ENCODE results near the gene BUD31.
"Not testable (repeated sequence)": the region's sequence is repeated elsewhere in the genome, so short reads cannot be mapped to it uniquely, and the experiment has no call there.

Gene BUD31

DNA sequence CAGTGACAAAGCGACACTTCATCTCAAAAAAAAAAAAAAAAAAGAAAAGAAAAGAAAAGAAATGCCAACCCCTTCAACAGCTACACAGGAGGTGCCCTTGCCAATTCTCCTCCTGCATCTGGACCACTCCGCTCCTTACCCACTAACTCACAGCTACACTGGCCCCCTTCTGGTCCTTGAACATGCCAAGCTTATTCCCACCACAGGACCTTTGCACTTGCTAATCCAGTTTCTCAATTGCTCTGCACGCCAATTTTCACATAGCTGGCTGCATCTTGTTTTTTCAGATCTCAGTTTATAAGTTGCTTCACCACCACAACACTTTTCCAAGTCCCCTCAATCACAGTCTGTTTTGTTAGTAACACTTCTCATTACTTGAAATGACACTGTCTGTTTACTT lies 5.9 kb upstream of the BUD31 start:
- no peak for DNase-seq

DNA sequence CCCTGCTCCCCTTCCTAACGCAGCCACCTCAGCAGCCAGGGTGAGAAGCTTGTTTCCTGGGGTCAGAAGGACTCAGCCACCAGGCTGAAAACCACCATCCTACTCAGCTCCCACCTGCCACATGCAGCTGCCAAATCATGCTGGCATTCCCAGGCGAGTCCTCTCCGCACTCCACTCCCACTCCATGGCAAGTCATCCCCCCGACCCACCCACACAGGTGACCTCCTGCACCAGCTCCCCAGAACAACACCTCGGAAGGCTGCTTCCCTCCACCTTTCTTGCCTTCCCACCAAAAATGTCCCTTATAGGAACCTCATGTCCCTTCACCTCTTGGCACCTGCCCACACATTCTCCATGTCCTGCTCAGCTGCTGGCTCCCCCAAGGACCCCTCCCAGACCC lies 5.0 kb upstream of the BUD31 start:
- no peak for DNase-seq

DNA sequence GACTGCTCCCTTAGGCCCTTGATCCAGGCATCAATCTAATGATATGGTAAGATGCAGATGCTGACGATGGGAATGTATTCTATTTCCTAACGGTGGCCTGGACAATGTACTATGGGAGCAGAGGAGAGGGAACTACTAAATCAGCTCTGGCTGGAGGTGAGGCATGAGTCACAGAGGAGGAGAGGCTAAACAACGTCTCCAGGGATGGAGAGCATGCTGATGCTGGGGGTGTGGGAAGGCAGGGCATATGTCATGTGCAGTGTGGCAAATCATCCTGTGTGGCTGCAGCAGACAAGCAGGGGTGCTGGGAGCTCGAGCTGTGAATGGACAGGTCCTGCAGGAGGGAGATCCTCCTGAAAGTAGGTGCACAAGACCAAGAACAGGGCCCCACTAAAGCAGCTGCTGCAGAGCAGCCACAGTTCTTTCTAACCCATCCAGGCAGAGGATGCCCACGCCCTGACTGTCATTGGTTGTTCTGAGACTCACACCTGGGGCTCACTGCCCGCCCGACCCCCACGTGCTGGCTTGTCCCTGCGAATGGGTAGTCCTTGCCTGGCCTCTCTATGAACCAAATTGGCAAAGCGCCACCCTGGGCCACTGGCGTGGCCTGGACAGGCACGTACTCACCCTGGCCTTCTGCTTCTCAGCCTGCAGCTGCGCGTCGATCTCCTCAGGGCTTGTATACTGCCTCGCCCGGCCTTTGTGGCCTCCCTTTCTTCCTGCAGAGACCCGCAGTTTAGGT lies 4.4 kb upstream of the BUD31 start:
- DNase-seq: no peak

DNA sequence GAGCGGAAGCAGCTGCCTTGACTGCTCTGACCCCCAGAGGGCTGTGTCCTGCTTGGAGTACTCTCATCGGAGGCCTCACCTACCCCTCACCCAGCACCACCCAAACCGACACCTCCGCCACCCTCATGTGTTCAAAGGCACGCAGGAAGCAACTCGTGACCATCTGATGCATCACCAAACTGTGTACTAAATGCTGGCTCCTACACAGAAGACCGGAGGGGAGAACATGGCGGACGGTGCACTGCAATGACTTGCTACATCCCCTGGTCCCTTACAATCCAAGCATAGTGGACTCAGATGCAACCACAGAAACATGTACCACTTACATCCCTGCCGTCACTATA lies 3.8 kb upstream of the BUD31 start:
- no peak for DNase-seq

DNA sequence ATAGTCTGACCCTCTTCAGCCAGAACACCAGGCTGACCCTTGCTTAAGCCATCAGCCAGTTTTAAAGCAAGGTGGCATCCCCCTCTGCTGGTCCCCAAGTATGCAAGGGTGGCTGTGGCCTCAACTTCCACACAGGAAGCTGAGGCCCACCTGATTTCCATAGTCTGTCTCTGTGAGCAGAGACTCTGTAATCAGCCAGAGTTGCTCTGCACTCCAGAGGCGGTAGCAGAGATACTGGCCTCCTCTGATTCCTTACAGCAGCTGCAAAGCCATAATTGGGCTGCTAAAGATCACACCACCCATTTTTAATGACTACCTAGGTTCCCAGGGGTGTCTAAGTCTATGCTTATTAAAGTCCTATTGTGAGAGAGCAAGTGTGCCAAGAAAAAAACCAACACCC lies 2.2 kb upstream of the BUD31 start:
- DNase-seq: no peak

DNA sequence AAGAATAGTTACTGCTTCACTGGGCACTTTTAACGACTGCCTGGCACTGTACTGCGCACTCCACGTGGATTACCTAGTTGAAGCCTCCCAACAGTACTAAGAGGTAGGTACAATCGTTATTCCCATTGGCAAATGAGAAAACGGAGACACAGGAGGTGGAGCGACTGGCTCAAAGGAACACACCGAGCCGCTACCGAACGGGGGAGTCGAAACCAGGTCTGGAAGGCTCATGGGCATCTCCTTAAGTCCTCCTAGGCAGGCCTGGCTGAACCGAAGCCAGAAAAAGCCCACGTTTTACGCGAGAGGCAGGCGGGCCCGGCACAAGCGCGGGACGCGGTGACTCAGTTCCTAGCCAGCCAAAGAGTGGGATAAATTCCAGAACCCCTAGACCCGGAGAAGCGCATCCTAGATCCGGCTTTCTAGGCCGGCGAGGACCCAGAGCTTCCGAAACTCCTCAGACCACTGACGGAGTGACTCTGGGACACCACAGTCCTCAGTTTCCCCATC lies 844 bp upstream of the BUD31 start:
- DNase-seq: peak; percentile 71

DNA sequence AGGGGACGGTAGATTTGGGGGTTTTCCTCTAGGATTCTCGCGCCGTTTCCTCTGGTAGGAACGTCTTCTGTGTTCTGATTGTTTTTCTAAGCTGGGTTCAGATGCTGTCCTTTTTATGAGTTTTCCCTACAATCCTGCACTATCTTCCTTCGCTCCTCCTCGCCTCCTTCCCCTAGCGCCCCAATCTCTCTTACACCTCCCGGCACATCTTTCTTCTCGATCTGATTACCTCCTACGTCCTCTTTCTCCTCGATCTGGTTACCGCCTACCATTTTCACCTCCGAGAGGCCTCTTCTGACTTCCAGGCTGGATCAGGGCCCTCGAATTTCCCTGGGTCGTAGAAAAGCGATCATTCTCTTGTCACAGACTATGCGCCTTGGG lies 413 bp downstream of the BUD31 start:
- DNase-seq: peak; percentile 71

DNA sequence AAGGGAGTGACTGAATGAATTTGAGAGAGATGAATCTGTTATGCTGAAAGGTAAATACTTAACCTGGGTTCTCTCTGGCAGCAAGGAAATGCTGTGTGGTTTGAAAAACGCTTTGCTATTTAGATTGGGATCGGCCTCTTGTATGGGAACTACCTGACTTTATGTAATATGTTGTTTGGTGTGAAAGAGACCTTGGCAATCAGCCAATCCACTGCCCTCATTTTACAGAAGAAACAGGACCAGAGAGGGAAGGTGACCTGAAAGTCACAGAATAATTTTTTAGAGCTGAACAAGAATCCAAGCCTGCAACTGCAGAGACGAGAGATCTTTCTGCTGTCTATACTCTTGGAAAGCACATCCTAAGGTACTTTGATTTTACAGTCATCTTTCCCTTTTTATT lies 1.0 kb downstream of the BUD31 start:
- peak; percentile 50 for DNase-seq

DNA sequence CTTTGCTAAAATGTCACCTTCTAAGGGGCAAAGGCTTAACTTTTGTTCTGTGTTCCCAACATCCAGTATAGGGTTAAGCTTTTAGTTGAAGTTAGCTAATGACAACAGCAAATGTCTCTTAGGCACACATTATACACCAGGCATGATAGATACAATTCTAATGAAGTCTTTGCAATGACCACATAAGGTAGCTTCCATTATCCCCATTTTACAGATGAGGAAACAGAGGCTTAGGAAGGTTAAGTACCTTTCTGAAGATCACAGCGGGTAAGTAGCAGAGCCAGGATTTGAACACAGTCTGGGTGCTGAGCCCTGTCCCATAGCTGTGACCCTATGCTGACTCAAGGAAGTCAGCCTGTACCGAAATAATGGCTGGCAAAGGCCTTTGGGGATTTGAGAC lies 1.9 kb downstream of the BUD31 start:
- DNase-seq: no peak

DNA sequence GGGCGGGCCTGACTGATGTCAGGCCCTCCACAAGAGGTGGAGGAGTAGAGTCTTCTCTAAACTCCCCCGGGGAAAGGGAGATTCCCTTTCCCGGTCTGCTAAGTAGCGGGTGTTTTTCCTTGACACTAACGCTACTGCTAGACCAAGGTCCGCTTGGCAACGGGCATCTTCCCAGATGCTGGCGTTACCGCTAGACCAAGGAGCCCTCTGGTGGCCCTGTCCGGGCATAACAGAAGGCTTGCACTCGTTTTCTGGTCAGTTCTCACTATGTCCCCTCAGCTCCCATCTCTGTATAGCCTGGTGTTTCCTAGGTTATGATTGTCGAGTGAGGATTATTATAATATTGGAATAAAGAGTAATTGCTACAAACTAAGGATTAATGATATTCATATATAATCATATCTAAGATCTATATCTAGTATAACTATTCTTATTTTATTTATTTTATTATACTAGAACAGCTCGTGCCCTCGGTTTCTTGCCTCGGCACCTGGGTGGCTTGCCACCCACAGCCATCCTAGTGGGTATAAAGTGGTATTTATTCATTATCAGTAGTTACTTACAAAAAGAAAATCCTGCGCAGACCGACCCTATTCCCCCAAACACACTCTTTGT lies 6.9 kb downstream of the BUD31 start:
- DNase-seq: peak; percentile 66

DNA sequence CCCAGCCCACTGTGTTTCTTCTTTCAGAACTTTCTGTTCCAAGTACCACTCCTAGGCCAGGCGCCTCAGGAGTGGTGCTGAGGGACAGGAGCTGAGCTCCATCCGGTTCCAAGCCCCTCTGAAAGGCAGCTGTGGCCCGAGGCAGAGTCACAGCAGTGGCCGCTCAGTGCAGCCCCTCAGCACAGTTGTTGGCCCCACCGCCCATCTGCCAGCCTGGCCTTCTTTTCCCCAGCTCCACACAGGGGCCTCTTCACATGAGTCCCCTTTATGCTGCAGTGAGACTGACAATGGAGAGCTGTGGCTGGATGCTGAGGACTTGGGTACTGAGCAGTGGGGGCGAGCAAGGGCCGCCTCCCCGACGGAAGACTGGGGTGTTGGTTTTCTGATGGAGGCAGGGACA lies 9.5 kb downstream of the BUD31 start:
- DNase-seq: no peak

DNA sequence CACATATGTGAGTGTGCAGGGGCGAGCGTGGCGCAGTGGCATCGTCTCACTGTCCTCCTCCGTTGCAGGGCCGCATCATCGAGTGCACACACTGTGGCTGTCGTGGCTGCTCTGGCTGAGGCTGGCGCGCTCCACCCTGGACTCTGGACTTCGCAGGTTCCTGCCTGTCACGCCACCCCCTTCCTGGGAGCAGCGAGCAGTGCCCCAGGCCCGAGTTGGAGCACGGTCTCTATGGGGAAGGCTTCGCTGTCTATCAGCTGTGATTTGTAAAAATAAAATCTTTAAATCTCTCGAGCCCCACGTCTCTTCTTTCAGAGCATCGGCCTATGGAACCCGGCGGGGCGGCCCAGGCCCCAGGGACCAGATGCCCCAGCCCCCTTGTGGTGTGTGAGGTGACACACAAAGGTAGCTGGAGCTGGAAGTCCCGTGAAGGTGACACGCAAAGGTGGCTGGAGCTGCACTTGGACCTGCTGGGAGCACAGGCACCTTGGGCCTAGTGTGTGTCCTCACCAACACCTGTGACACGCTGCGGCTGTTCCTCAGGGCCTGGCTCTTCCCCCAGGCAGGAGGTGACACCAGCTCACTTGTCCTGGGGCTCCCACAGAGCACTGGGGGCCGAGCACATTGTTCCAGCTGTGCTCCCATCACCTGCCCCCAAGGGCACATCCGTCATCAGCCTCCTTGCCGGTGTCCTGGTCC lies 10.7 kb downstream of the BUD31 start:
- no peak for DNase-seq

DNA sequence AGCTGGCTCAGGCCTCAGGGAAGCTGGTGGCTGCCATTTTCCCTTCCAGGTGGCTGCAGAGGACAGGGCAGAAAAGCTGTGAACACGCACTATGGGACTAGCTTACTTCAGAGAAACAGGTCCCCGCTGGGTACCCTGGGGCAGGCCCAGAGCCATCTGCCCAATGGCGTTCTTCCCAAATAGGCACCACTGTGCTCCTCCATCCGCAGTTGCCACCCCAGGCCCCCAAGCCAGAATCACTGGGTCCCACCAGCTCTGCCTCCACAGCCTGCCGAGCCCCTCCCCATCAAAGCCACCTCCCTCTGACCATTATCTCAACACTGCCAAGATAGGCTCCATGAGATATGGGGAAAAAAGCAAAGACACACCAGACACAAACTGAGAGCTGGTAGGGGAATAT lies 11.4 kb downstream of the BUD31 start:
- no peak for DNase-seq

DNA sequence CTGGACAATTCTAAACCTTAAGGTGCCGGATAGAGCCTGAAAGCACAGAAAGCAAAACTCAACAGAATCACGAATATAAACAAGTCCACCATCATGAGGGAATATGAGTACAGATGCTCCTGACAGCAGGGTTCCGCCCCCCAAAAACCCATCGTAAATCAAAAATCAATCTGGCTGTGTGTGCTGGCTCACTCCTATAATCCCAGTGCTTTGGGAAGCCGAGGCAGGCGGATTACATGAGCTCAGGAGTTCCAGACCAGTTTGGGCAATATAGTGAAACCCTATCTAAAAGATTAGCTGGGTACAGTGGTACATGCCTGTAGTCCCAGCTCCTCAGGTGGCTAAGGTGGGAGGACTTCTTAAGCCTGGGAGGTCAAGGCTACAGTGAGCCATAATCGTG lies 12.2 kb downstream of the BUD31 start:
- DNase-seq: no peak

DNA sequence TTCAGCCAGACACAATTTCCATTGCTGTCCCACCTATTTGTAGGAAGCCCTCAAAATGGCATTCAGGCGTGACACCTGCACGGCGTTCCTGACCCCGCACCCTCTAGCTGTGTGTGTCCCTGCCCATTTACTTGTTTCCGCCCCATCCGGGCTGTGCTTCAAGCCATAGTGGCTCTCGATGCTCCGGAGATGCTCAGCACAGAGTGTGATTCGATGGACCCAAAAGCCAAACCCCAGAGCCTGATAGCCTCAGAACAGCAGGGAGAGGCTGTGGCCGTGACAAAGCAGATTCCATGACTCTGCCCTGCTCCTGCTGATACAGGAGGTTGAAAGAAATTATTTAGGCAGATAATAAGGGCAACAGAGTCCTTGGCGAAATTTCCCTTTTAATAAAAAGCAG lies 13.4 kb downstream of the BUD31 start:
- DNase-seq: no peak

DNA sequence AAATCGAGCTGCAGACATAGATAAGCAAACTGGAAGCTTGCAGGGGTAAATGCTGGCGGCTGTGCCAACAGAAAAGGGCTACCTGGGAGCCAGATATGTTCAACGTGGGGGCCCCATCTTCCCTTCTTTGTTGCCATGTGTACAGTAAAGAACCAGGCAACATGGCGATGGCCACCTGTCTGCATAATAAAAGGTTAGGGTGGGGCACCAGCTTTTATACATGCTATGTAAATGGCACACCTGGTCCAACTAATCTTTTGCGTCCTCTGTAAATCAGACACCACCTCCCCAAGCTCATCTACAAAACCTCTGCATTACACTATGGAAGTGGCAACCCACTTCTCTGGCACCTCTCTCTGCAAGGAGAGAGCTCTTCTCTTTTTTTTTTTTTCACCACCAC lies 13.9 kb downstream of the BUD31 start:
- no peak for DNase-seq

DNA sequence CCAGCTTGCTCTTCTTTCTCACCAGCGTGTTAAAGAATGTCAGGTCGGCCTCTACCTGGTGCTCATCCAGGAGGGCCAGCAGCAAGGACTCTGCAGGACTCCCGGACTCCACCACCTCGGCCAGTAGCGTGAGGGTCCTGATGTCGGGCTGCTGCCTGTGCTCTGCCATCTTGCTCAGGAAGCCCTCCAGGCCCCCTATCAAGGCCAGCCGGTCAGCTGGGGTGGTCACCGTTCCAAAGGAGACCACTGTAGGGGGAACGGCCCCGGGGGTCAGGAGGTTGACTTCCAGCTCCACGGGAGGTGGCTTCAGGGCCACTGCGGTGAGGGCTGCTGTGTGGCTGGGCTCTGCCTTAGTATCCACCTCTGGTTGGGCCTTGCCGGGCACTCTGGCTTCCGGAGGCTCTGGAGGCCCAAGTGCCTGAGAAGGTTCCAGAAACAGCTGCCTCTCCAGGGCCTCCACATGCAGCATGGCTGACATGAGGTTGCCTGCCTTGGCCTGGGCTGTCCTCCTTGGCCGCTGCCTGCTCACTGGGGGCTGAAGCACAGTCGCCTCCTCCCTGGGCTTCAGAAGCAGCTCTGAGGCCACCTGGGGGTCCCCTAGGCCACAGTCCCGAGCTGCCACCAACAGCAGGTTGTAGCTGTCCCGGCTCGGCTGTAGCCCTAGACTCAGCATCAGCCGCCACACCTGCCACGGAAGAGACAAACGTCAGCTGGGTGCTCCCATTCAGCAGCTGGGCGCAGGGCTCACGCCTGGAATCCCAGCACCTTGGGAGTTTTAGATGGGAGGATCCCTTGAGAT lies 16.4 kb downstream of the BUD31 start:
- no peak for DNase-seq

DNA sequence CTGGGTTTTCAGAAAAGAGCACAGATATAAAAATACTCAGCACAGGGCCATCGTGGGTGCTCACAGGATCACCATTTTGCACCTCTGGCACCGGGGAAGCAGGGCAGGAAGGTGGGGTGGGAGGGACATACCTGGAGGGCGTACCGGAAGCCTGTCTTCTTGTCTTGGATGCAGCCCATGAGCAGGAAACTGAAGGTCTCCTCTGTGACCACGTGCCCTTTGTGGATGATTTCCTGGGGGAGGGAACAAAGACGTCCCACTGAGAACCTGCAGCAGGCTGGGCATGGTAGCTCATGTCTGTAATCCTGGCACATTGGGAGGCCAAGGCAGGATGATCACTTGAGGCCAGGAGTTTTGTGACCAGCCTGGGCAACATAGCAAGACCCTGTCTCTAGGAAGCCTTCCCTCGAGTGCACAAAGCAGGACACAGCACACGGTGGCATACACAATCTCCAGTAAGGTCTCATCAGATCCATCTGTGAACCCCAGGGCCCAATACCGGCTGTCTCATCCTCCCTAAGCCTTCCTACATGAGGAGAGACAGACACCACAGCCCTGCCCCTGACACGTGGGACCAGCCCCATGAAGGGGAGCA lies 20.3 kb downstream of the BUD31 start:
- DNase-seq: no peak

DNA sequence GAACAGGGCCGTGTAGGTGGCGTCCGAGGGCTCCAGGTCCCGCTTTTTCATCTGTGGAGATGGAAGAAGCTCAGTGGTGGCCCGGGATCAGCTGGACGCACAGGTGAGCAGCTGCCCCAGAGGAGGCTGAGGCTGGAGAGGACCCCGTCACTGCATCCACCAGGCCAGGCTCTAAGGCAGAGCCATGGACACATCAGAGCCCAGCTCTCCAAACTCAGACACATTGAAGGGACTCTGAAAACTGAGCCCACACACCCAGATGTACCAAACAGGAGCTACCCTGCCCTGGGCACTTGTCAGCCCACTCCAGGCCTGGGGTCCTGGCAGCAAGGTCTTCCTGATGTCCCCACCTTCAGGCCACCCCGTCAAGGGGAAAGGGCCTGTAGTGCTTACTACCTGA lies 21.0 kb downstream of the BUD31 start:
- DNase-seq: no peak

DNA sequence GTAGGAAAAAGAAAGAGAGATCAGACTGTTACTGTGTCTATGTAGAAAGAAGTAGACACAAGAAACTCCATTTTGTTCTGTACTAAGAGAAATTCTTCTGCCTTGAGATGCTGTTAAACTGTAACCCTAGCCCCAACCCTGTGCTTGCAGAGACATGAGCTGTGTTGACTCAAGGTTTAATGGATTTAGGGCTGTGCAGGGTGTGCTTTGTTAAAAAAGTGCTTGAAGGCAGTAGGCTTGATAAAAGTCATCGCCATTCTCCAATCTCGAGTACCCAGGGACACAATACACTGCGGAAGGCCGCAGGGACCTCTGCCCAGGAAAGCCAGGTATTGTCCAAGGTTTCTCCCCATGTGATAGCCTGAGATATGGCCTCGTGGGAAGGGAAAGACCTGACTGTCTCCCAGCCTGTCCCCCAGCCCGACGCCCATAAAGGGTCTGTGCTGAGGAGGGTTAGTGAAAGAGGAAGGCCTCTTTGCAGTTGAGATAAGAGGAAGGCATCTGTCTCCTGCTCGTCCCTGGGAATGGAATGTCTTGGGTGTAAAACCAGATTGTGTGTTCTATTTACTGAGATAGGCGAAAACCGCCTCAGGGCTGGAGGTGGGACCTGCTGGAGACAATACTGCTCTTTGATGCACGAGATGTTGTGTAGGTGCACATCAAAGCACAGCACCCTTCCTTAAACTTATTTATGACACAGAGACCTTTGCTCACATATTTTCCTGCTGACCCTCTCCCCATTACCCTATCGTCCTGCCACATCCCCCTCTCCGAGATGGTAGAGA lies 23.2 kb downstream of the BUD31 start:
- not testable (repeated sequence) for DNase-seq

DNA sequence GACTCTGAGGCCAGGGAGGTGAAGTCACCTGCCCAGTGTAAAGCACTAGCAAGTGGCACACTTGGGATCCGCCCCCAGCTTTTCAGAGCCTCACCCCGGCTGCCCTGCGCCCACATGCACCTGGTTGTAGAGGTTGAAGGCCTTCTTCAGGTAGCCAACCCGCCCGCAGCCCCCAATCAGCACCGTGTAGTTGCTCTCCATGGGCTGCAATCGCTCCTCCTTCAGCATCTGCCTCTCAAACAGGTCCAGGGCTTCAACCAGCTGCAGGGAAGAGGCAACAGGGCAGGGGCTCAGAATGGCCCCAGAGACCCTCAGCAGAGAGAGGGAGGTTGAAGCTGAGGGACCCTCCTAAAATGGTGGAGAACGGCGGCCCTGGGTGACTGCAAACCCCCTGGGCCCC lies 24.4 kb downstream of the BUD31 start:
- no peak for DNase-seq

DNA sequence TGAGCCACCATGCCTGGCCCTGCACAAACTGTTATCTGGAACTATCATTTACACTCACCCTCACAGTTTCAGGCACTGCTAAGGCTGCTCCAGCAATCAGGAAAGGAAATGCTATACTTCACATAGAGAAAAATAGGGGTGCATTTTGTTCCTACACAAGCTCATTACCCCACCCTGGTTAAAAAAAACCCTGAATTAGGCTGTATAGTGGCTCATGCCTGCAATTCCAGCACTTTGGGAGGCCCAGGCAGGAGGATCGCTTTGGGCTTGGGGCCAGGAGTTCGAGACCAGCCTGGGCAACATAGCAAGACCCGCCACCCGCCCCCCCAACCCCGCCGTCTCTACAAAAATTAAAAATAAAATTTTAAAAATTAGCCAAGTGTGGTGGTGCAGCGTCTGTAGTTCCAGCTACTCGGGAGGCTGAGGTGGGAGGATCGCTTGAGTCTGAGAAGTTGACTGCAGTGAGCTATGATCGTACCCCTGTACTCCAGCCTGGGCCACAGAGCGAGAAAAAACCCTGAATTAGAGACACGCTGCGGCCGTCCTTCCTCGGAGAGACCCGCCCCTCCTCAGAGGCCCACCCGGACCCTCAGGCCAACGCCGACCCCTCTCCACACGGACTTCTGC lies 29.3 kb downstream of the BUD31 start:
- peak; percentile 61 for DNase-seq
